Measurements from ENCODE around the gene ARVCF.

ARVCF gene

GRCh38 chr22:20028855-20029549 lies 12.4 kb upstream of the ARVCF start:
- no peak for DNase-seq

- no peak for DNase-seq
Observed at GRCh38 chr22:20027966-20028854, 11.6 kb upstream of the ARVCF start.

- no peak for DNase-seq
Observed at GRCh38 chr22:20026996-20027601, 10.5 kb upstream of the ARVCF start.

GRCh38 chr22:20026204-20026908 lies 9.7 kb upstream of the ARVCF start:
- no peak for DNase-seq

- DNase-seq: no peak
Observed at GRCh38 chr22:20025401-20026203, 9.0 kb upstream of the ARVCF start.

GRCh38 chr22:20024650-20025397 lies 8.2 kb upstream of the ARVCF start:
- DNase-seq: no peak

GRCh38 chr22:20024225-20024624 lies 7.6 kb upstream of the ARVCF start:
- DNase-seq: no peak

- DNase-seq: no peak
Observed at GRCh38 chr22:20022978-20023613, 6.5 kb upstream of the ARVCF start.

- no peak for DNase-seq
Observed at GRCh38 chr22:20022231-20022977, 5.8 kb upstream of the ARVCF start.

- DNase-seq: no peak
Observed at GRCh38 chr22:20021196-20022181, 4.9 kb upstream of the ARVCF start.

- DNase-seq: peak; percentile 91 to 94
Observed at GRCh38 chr22:20020533-20021195, 4.0 kb upstream of the ARVCF start, which contains the start of gene TANGO2. TANGO2 (plus strand) TSS chr22:20021110; CDS start chr22:20036799, 15,689 bp downstream.

- DNase-seq: no peak
Observed at GRCh38 chr22:20019661-20020532, 3.3 kb upstream of the ARVCF start.

- DNase-seq: no peak
Observed at GRCh38 chr22:20018001-20018400, 1.4 kb upstream of the ARVCF start.

GRCh38 chr22:20017622-20017958 lies 967 bp upstream of the ARVCF start:
- DNase-seq: no peak

GRCh38 chr22:20015971-20016733 lies 471 bp downstream of the ARVCF start:
- peak in 1 of 2 experiments; percentile 21 for DNase-seq

- DNase-seq: no peak
Observed at GRCh38 chr22:20015187-20015625, 1.4 kb downstream of the ARVCF start.
